NT2/D1 (cell line): Measurements from ENCODE around the gene PIK3R6.

Experiments used
- SUZ12 ChIP-seq: IDR thresholded peaks from 2 replicates; pipeline ENCODE4 v1.6.1; 2011; ENCODE audit not compliant: insufficient read length, insufficient read depth; ENCODE audit errors: extremely low read depth
- ZNF274 ChIP-seq: IDR thresholded peaks from 2 replicates; pipeline ENCODE4 v1.6.1; 2011; ENCODE audit warnings: mild to moderate bottlenecking, low read depth, low read length

- TF ChIP-seq SUZ12 (no peak), ZNF274 (no peak)
Observed at GRCh38 chr17:8776881-8777280, 90.6 kb downstream of the PIK3R6 start.
